HG03025 (cell line): ENCODE data around the gene AVPR2.

ENCODE experiments used
- ATAC-seq: cut with Tn5 transposase; IDR thresholded peaks from one replicate; pipeline ENCODE4 v1.9.1; 2021; ENCODE audit warnings: mild to moderate bottlenecking, moderate library complexity; ENCODE audit not compliant: unreplicated experiment, low FRiP score

AVPR2 gene

GRCh38 chrX:153903991-153904957 is at the start of gene AVPR2:
AVPR2 (plus strand) TSS chrX:153904673; CDS start chrX:153905146, 473 bp downstream.
- ATAC-seq = no peak

DNA sequence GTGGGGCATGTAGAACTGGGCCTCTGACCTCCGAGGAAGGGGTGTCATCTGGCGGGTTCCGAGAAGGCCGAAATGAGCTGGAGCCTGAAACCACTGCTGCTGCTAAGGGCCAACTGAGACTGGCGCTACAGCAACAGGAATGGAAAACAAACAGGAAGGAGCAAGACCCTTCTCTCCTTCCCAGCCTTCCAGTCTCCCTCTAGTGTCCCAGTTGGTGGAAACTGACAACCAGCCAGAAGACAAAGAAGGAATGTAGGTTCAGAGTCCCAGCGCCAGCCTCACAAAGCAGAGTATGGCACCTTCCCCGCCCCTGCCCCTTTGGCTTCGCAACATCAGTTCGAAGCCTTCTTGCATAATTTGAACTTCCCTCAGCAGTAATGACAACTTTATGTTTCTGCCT is 49.8 kb upstream of the AVPR2 start:
- ATAC-seq = no peak

DNA sequence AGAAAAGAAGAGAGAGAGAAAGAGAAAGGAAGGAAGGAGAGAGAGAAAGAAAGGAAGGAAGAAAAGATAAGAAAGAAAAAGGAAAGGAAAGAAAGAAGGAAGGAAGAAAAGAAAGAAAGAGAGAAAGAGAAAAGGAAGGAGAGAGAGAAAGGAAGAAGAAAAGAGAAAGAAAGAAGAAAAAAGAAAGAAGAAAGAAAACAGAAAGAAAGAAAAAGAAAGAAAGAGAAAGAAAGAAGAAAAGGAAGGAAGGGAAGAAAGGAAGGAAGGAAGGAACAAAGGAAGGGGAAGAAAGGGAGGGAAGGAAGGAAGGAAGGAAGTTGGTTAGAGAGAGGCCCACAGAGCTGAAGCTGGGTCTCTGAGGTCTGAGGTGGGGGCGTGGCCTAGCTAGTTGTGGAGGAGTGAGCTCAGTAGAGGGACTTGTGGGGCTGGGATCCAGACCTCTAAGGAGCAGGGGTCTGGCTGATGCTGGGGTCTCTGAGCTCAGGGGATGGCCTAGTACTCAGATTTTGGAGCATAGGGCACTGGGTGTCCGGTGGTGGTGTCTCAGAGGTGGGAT is 47.0 kb upstream of the AVPR2 start:
- no peak for ATAC-seq

- no peak for ATAC-seq
These were observed 43.3 kb upstream of the AVPR2 start for GRCh38 chrX:153861151-153861550.

- ATAC-seq = no peak
These were observed 42.7 kb upstream of the AVPR2 start for GRCh38 chrX:153861733-153862310.

DNA sequence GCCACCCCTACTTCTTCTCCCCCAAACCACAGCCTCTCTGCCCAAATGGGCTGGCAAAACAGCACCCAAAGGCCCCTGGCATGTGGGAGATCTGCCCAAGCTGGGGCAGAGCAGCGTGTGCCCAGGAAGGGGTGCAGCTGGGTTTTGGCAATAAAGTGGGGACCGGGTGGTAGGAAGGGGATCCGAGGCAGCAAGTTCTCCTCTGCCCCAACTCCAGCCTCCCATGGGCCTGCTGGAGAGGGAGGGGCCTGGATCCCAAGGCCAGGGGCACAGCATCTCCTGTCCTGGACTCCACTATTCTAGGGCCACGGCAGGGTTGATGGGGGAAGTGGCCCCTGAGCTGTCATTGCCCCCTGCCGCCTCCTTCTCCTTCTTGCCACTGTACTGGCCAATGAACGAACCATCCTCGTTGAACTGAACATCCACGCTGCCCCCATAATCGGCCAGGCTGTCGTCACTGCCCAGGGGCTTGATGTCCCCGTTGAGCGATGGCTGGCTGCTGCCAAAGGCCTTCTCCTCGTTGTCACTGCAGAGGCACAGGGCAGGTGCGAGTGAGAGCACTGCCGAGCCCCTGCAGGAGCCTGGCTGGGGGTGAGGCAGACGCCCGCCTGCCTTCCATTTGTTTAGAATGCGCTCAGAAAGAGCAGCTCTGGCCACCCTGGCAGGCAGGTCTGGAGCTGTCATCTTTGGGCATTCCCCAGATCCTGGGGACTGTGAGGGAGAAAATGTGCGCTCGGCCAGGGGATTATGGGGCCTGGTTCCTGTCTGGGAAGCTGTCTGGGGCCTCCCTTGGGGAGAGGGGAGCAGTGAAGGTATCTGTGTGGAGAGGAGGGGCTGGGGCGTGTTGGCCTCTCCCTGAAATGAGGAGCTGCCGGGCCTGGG is 41.9 kb upstream of the AVPR2 start:
- ATAC-seq = no peak

GRCh38 chrX:153863251-153863991 is 41.1 kb upstream of the AVPR2 start:
- ATAC-seq = no peak

DNA sequence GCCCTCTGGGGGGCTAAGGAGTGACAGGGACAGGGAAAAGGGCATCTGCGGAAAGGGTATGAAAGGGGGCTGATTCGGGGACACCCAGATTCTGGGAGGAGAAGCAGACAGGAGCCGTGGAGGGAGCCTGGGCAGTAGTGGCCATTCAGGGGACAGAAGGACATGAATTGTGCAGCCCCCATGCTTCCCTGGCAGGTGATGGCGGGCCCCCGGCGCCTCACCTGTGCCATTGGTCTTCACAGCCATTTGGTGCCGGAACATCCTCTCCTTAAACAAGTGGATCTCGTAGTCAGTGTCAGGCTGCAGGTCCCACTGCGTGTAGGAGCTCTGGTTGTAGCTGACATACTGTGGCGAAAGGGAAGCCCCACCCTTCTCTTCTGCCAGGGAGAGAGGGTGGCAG is 40.4 kb upstream of the AVPR2 start:
- no peak for ATAC-seq

DNA sequence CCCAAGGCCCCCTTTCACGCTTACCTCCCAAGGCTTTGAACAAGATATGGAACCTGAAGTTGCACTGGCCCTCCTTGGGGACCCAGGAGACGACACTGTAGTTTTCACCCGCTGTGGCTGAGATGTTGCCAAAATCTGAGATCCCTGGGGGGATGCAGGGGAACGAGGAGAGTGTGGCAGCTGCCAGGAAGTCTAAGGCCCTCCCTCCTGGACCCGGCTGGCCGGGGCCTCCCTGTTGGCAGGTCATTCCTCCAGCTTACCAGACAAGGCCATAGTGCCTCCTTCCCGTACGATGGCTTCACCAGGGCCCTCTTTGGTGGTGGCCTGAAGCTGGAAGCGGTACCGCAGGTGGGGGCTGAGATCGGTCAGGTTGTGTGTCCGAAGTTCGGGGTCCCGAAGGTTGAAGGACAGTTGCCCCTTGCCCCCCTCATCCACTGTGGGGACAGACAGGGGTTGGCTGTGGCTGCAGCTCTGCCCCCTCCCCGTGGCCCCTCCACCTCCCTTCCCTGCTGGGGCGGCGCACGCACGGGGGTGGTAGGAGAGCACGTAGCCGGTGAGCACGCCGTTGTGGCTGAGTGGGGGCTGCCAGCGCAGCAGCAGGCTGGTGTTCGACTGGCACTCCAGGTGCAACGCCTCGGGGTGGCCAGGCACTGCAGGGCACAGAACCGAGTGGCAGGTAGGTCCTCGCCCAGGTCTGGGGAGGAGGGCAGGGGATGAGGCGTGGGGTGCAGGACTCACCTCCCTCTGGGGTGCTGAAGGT is 39.7 kb upstream of the AVPR2 start:
- no peak for ATAC-seq

DNA sequence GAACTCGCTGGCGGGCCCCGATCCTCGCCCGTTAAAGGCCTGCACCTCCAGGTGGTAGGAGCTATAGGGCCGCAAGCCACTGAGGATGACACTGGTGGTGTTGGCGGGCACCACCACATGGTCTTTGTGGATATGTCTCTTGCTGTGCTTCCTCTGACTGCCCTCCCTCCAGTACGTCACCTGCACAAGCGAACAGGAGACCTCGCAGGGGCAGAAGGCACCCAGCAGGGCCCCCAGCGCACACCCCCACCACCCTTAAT is 39.2 kb upstream of the AVPR2 start:
- ATAC-seq = no peak

GRCh38 chrX:153865685-153866084 is 38.8 kb upstream of the AVPR2 start:
- no peak for ATAC-seq

- ATAC-seq = no peak
These were observed 38.0 kb upstream of the AVPR2 start for GRCh38 chrX:153866302-153867019.

DNA sequence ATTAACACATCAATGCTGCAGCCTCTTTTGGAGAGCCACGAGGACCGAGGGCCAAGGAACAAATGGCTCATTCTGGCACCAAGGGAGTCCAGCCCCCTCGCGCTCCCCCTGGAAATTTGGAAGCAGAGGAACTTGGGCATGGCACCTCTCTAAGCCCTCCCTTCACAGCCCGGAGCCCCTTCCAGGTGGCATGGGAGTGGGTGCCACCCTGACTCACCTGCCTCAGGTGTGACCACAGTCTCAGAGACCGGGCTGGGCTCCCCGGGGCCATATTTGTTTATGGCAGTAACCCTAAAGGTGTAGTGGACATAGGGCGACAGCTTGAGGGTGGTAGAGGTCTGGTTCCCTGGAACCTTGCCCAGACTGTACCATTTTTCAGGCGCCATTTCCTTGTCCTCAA is 37.3 kb upstream of the AVPR2 start:
- ATAC-seq = no peak

DNA sequence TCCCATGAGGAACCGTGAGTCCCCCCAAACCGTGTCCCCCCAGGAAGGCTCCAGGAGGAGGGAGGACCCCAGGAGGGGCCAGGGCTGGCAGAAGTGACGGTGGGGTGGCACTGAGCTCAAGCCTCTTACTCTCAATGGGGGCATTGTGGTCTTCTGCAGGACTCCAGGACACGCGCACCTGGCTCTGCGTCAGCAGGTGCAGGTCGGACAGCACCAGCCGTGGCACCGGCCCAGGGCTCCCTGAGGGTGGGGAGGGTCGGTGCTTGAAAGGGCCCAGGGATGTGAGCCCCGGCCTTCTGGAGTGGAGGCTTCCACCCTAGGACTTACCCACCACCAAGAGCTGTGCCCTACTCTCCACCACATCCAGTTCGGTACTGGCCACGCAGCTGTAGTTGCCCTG is 36.8 kb upstream of the AVPR2 start:
- no peak for ATAC-seq

GRCh38 chrX:153868576-153869472 is 35.6 kb upstream of the AVPR2 start:
- no peak for ATAC-seq

- no peak for ATAC-seq
These were observed 34.8 kb upstream of the AVPR2 start for GRCh38 chrX:153869473-153870287.

GRCh38 chrX:153870288-153870690 is 34.2 kb upstream of the AVPR2 start:
- no peak for ATAC-seq
